Globus pallidus (tissue), 1 donor: ENCODE data around the gene NPLOC4.

Experiments used
- DNase-seq: peaks from one replicate; pipeline ENCODE4 v3.0.0-alpha.2; 2015; ENCODE audit warnings: low spot score

NPLOC4 gene

GRCh38 chr17:81662002-81662401, 25.1 kb upstream of the NPLOC4 start:
- DNase-seq = no peak

DNA sequence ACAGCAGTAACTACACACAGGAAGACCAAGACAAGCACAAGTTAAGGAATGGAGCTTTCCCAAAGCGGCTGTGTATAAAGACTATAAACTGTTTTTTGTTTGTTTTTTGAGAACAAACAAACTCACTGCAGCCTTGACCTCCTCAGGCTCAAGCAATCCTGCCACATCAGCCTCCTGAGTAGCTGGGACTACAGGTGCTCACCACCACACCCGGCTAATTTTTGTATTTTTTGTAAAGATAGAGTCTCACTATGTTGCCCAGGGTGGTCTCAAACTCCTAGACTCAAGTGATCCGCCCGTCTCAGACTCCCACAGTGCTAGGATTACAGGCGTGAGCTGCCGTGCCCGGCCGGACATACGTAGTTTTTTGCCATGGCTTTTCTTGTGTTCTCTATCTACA, 23.5 kb upstream of the NPLOC4 start:
- DNase-seq = no peak

DNA sequence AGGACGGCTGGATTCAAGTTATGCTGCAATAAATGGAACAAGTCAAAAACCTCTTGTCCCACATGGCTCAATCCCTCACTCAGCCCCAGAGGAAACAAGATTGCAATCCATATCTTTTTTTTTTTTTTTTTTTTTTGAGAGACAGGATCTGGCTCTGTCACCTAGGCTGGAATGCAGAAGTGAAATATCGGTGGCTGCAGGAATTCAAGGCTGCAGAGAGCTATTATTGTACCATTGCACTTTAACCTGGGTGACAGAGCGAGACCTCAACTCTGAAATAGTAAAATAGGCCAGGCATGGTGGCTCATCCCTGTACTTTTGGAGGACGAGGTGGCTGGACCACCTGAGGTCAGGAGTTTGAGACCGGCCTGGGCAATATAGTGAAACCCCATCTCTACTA, 22.1 kb upstream of the NPLOC4 start:
- no peak for DNase-seq

DNA sequence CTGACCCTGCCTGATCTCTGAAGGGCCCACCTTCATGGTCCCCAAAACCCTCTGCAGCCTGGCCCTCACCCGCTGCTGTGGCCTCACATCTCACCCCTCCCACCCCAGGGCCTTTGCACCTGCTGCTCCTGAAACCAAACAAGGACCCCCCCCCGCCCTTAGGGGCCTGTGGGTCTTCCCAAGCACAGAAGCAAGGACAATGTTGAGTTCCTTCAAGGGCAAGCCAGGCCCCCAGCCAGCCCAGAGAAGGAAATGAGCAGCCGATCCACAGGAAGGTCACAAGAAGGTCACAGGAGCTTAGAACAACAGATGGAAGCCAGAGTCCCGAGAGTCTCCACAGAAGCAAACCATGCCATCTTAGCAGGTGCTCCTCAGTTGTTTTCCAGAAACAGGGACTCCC, 19.9 kb upstream of the NPLOC4 start:
- DNase-seq = no peak

DNA sequence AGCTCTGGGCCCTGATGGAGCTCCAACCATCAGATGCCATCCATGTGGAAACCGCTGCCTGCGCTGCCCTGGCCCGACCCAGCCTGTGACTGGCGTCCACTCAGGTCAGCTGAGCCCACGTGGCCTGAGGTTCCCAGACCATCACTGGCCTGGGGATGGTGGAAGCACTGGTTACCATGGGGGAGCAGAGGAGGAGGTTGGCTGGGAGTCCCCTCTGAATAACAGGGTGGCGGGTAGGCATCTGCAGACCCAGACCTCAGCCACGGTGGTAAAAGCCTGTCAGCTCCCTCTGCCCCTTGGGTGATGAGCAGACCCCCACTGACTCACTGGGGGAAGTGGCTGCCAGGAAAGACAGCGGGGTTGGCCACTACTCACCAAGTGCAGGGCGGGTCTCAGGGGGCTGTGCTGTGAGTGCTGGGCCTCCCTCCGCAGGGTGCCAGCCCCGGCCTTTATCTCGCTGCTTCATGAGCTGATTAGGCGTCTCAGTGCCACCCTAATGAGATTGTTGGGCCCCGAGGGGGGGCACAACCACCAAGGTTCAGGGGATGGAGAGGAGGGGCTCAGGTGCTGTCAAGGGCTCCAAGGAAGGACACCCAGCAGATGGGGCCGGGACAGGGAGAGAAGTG, 19.3 kb upstream of the NPLOC4 start, which contains the start of gene PDE6G:
TSS of gene PDE6G (minus strand) at position 425 of the 626 bp plus-strand sequence. CDS start 3,237 bp downstream, outside the sequence.
- no peak for DNase-seq

DNA sequence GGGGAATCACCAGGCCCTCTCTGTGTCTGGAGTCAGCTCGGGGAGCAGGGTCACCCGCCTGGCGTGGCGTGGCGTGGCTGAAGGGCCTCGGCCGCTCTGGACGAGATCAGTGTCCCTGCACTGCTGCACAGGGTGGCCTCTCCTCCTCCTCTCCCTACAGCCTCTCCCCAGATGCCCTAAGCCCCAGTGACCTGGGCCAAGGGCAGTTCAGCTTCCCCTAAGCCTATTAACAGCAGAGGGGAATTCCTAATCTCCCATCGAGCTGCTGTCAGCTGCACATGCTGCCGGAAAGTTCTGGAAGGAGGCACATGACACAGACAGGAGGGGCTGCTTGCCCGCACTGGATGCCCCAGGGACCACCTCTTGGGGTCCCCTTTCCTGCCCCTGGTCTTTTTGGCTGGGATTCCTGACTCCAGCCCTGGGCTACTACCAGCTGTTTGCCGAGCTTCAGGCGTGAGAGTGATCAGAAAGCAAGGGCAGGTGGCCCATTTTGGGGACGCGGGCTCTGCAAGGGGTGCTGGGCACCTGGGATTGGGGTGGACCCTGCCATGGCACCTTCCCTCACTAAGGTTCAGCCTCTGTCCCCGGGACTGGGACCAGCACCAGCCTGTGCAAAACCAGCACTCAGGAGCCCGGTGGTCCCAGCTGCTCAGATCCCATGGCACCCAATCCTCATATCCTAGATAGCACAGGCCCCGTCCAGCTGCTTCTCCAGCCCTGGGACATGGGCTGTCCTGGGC, 18.6 kb upstream of the NPLOC4 start:
- no peak for DNase-seq

DNA sequence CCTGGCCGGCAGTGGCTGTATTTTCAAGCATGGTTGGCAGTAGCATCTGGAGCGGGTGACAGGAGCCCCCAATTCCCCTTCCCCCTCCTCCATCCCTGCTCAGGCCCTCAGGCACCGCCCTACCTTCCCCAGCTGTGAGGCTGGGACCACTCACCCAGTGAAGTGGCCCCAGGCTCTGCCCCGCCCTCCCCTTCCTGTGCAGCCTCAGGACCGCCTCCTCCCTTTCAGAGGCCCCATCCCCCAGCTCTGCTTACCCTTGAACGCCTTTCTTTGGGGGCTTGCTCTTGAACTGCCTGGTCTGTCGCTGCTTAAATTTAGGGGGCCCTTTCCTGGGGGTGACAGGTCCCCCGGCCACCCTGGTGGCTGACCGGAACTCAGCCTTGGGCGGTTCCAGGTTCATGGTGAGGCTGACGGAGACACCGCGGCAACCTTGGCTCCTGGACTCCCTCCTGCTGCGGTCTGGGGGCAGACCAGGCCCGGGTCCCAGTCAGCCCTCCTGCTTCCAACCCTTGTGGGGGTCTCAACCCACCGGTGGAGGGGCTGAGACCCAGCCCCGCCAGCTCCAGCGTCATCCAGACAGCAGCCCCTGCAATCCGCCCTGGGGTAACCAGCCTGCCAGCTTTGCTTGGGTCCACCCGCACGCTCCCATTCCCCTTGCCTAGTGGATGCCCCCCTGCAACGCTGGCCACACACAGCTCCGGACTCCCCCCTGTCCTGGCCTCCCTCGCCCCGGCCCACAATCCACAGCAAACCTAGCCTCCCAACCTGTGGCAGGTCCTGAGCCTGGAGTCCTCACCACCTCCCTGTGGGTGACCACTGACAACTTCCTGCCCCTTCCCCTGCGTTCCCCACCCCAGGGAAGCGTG, 16.2 kb upstream of the NPLOC4 start:
- DNase-seq = no peak

DNA sequence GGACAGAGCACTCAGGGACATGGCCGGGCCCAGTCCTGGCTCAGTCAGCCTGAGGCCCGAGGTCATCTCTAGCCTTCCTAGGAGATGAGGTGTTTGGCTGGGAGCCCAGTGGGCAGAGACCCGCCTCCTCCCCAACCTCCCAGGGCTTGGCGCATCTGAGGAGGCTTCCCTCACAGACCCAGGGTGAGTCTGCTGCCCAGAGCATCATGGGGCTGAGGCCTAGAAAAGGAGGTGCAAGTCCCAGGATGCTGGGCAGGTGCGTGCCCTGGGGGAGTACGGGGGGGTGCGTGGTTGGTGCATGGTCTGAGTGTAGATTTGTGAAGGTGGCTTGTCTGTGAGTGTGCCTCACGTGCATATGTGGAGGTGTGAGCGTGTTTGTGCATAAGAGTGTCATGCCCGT, 14.8 kb upstream of the NPLOC4 start:
- no peak for DNase-seq

DNA sequence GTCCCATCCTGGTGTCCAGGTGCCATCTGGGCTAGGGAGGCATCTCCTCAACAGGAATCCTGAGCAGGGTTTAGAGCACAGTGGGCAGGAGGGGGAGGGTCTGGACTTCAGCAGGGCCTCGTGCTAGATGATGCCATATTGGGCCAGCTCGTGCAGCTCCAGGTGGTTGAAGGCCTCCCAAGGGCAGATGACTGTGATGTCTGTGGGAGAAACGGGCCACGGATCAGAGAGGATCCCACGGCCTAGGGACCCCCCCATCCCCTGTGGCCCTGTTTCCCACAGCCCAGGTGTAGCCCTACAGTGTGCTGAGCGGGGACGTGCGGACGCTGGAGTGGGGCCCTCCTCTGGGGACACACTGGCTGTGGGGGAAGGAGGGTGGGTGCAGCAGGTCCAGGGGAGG, 14.0 kb upstream of the NPLOC4 start:
- DNase-seq = no peak

- no peak for DNase-seq
Measured at GRCh38 chr17:81648707-81649085, 11.8 kb upstream of the NPLOC4 start.

GRCh38 chr17:81648013-81648706, 11.2 kb upstream of the NPLOC4 start:
- DNase-seq = no peak

DNA sequence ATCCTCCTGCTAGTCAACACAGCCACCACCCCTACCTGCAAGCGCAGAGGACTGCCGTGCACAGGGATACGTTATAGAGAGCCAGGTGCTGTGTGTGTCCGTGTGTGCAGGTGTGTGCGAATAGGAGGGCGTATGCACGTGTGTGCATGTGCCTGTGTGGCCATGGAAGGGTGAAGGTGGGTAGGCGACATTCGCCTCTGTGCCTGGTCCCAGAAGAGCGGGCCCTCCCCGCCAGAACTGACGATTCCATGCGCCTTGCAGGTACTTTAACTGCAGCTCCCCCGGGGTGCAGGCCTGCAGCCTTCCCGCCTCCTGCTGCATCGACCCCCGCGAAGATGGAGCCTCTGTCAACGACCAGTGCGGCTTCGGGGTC, 10.7 kb upstream of the NPLOC4 start:
- DNase-seq = no peak

DNA sequence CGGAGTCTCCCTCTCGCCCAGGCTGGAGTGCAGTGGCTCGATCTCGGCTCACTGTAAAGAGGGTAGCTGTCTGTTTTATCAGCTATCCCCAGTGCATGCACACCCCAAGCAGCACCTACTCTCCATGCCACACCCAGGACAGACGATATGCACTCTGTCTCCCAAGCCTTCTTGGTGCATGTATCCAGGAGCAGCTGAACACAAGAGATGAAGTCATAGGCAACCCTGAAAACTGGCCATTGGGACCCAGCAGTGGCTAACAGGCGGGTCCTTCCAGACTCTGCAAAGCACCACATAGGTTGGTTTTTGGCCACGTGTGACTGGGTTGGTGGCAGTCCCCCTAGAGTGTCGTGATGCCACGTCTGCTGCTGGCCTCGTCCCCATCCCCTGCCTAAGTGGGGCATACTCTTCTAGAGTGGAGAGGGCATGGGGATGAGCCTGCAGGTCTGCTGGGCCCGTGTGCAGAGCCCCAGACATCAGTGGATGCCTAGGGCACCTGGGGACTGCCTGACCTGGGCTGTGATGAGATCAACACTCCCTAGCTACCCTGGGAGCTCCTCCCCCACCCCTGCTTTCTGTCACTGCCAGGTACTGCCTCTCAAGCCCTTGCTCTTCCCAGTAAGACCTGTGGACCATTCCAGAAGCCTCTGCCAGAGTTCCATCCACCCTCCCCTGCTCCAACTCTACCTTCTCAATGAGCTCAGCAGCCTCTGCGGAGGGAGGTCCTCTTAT, 10.1 kb upstream of the NPLOC4 start:
- no peak for DNase-seq

DNA sequence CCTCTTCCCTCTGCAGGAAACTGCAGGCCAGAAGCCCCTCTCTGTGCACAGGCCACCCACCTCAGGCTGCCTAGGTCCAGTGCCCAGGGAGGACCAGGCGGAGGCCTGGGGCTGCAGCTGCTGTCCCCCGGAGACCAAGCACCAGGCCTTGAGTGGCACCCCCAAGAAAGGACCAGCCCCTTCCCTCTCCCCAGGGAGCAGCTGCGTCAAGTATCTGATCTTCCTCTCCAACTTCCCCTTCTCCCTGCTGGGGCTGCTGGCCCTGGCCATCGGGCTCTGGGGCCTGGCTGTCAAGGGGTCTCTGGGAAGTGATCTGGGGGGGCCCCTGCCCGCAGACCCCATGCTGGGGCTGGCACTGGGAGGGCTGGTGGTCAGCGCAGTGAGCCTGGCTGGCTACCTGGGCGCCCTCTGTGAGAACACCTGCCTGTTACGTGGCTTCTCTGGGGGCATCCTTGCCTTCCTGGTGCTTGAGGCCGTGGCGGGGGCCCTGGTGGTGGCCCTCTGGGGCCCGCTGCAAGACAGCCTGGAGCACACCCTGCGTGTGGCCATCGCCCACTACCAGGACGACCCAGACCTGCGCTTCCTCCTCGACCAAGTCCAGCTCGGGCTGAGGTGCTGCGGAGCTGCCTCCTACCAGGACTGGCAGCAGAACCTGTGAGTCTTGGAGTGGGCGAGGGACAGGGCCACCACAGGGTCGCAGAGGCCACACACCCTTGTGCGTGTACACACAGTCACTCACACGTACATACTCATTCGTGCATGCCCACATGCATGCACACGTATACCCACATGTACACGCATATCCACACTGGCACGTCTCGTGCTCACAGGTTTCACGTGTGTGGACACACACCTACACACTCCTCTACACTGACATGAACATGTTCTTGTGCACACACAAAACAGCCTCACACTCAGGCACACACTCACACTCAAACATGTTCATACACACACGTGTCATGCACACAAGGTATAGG, 8.4 kb upstream of the NPLOC4 start:
- DNase-seq = no peak

DNA sequence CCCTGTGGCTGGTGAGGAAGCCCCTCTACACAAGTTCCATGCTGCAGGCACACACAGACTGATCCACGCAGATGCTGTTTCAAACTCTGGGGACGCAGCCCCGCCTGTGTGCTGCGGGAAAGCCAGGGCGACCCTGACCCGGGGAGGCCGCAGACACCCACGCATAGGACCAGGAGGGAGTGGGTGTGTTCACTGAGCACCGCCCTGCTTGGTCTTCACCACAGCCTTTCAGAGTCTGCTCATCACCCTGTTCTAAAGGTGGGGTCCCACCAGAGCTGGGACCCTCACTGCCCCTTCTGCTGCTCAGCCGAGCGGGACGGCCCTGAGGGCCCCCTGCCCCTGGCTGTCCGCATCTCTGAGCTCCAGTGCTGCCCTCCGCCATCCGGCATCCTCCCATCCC, 7.6 kb upstream of the NPLOC4 start:
- no peak for DNase-seq

GRCh38 chr17:81641825-81642489, 5.0 kb upstream of the NPLOC4 start:
- DNase-seq = no peak

DNA sequence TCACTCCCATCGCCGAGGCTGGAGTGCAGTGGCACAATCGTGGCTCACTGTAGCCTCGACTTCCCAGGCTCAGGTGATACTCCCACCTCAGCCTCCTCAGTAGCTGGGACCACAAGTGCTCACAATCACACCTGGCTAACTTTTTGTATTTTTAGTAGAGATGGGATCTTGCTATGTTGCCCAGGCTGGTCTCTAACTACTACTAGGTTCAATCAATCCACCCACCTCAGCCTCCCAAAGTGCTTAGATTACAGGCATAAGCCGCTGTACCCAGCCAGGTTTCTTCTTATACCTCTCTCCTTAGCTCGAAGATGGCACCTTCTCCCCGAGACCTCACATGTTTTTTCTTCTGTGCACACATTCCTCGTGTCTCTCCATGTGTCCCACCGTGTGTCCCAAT, 3.1 kb upstream of the NPLOC4 start:
- DNase-seq = no peak

- DNase-seq = no peak
Measured at GRCh38 chr17:81638683-81639082, 1.8 kb upstream of the NPLOC4 start.

DNA sequence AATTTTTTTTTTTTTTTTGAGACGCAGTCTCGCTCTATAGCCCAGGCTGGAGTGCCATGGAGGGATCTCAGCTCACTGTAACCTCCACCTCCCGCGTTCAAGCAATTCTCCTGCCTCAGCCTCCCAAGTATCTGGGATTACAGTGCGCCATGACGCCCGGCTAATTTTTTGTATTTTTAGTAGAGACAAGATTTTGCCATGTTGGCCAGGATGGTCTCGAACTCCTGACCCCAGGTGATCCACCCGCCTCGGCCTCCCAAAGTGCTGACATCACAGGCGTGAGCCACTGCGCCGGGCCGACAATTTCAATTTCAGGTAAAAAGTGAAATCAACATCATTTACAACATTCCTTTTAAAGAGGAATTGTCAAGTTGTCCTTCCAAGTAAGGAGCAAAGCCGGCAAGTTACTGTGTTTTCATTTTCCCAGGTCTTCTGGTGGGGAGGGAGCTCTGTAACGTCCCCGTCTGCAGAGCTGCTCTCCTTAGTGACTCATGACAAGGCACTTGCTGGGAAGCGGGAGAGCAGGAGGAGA, 873 bp downstream of the NPLOC4 start:
- no peak for DNase-seq

DNA sequence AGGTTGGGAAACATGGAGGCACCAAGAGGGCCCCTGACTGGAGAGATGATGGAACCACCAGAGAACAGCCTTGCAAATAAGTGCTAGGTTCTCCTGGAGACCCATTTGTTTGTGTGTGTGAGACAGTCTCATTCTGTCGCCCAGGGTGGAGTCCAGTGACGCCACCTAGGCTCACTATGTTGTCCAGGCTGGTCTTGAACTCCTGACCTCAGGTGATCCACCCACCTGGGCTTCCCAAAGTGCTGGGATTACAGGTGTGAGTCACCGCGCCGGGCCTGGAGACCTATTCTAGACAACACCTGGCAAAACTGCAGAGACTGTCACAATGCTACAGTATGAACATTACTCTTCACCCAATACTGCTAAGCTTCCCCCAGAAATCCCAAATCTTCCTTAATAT, 1.5 kb downstream of the NPLOC4 start:
- DNase-seq = no peak
